PC-9 (cell line): ENCODE data around the gene IGFBP6. TPM values are rescaled to one million over a fixed set of nuclear protein-coding genes. Genes with fewer than 3 reads are reported as not detected.
"Not testable (repeated sequence)": the region's sequence is repeated elsewhere in the genome, so short reads cannot be mapped to it uniquely, and the experiment has no call there.

Source experiments
- BruUV-seq: library from RNA; stranded (reverse); fragments of 400-500 nt; replicated peaks from 2 replicates; lab custom pipeline; 2021; lab: Mats Ljungman, UMichigan
- CTCF ChIA-PET: fragments of 300-600 bp; sonication (Branson Sonifier 250); formaldehyde crosslinking; loops from one replicate; lab custom pipeline; 2022; ENCODE audit warnings: antibody characterized with exemption; lab: Charles Lee
- POLR2A ChIA-PET: fragments of 300-600 bp; sonication (Branson Sonifier 250); formaldehyde crosslinking; loops from one replicate; lab custom pipeline; 2022; ENCODE audit warnings: antibody characterized with exemption; ENCODE audit not compliant: unreplicated experiment; lab: Charles Lee
- DNase-seq, 2 experiments: peaks; one replicate each; pipeline versions ENCODE4 v3.0.0 to v3.0.0-alpha.2; 2015 to 2022; ENCODE audit warnings: mixed read lengths in 1 of 2
- H2AFZ ChIP-seq: fragments of 200-600 bp; sonication (generic); 2 replicates; pipeline ENCODE4 v1.8.1; 2017; ENCODE audit warnings: antibody characterized with exemption
- H3F3A ChIP-seq: fragments of 200-600 bp; sonication (generic); 2 replicates; pipeline ENCODE4 v1.8.1; 2017; ENCODE audit warnings: antibody characterized with exemption, mild to moderate bottlenecking, low read depth; ENCODE audit not compliant: insufficient read depth
- H3K27ac ChIP-seq: fragments of 200-600 bp; sonication (generic); 2 replicates; pipeline ENCODE4 v1.6.1; 2016; ENCODE audit warnings: mixed run types
- H3K27me3 ChIP-seq: fragments of 200-600 bp; sonication (generic); 2 replicates; pipeline ENCODE4 v1.6.1; 2016; ENCODE audit warnings: low read depth, mixed run types; ENCODE audit not compliant: insufficient read depth
- H3K36me3 ChIP-seq: fragments of 200-600 bp; sonication (generic); 2 replicates; pipeline ENCODE4 v1.6.1; 2016; ENCODE audit warnings: low read depth, mixed run types
- H3K4me1 ChIP-seq: fragments of 200-600 bp; sonication (generic); replicated peaks from 2 replicates; pipeline ENCODE4 v1.6.1; 2016; ENCODE audit warnings: mixed run types; ENCODE audit not compliant: insufficient read depth
- H3K4me2 ChIP-seq: fragments of 200-600 bp; sonication (generic); 2 replicates; pipeline ENCODE4 v1.6.1; 2017; ENCODE audit warnings: mixed run types
- H3K4me3 ChIP-seq: fragments of 200-600 bp; sonication (generic); 2 replicates; pipeline ENCODE4 v1.6.1; 2016; ENCODE audit warnings: mixed run types
- H3K79me2 ChIP-seq: fragments of 200-600 bp; sonication (generic); 2 replicates; pipeline ENCODE4 v1.6.1; 2017; ENCODE audit warnings: low read depth, mixed run types
- H3K9me2 ChIP-seq: fragments of 200-600 bp; sonication (generic); 2 replicates; pipeline ENCODE4 v1.8.1; 2017; ENCODE audit warnings: mild to moderate bottlenecking; ENCODE audit not compliant: insufficient read depth
- H3K9me3 ChIP-seq: fragments of 200-600 bp; sonication (generic); 2 replicates; pipeline ENCODE4 v1.8.1; 2016; ENCODE audit warnings: low read depth; ENCODE audit not compliant: insufficient read depth
- H4K20me1 ChIP-seq: fragments of 200-600 bp; sonication (generic); 2 replicates; pipeline ENCODE4 v1.8.1; 2017; ENCODE audit not compliant: insufficient read depth
- EZH2 ChIP-seq: fragments of 200-600 bp; sonication (generic); IDR thresholded peaks from 2 replicates; pipeline ENCODE4 v1.8.0; 2017; ENCODE audit warnings: antibody characterized with exemption, low read depth
- intact Hi-C: fragments of 100-400 bp; cut with micrococcal nuclease; formaldehyde crosslinking; loops from one replicate; pipeline ENCODE4 v1.10.0; 2022; ENCODE audit not compliant: unreplicated experiment
- total RNA-seq: library from RNA; stranded (reverse); gene quantifications from 2 replicates; pipeline ENCODE4 v1.2.3, GENCODE V29; 2021
- TF ChIP-seq, protein P1 (sequence below): fragments of 200-600 bp; sonication (generic); conservative IDR thresholded peaks from 2 replicates; pipeline ENCODE4 v1.6.1; 2017; ENCODE audit warnings: mixed run types, antibody characterized with exemption, mild to moderate bottlenecking, moderate library complexity

IGFBP6 gene
- total RNA-seq, 1 experiment from 2014 or later, result 290 TPM

DNA sequence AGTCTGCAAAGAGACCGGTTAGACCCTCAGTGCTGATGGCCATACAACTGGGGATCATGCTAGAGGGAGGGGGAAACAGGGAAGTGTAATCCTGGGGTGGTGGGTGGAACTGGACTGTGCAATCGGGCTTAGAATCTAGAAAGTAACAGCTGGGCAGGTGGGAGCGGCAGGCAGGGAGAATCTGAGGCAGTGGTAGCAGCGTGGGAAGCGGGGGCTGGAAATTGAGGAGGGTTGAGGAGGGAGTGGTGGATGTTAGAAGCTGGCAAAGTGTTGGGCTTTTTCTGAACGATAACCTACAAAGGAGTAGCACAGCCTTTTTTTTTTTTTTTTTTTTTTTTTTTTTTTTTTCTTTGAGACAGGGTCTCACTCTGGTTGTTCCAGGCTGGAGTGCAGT is 3.1 kb upstream of the IGFBP6 start:
- H3K36me3 ChIP-seq, result no peaks in the 10 kb centered on the region
- no peaks in the 10 kb centered on the region for H3K9me2 ChIP-seq
- no peaks in the 10 kb centered on the region for H3K27me3 ChIP-seq
- H3K27ac ChIP-seq, result no peak overlapping the region
- POLR2A ChIA-PET, result no interaction called here
- peaks cover 27% of the 10 kb centered on the region; the same call in 1 of the 2 replicates for H3F3A ChIP-seq
- no peaks in the 10 kb centered on the region for H3K79me2 ChIP-seq
- no peak overlapping the region for H3K4me3 ChIP-seq
- CTCF ChIA-PET, result no interaction called here
- H4K20me1 ChIP-seq, result no peaks in the 10 kb centered on the region
- no peak for DNase-seq
- TF ChIP-seq EZH2, result no peak
- TF ChIP-seq, protein P1, sequence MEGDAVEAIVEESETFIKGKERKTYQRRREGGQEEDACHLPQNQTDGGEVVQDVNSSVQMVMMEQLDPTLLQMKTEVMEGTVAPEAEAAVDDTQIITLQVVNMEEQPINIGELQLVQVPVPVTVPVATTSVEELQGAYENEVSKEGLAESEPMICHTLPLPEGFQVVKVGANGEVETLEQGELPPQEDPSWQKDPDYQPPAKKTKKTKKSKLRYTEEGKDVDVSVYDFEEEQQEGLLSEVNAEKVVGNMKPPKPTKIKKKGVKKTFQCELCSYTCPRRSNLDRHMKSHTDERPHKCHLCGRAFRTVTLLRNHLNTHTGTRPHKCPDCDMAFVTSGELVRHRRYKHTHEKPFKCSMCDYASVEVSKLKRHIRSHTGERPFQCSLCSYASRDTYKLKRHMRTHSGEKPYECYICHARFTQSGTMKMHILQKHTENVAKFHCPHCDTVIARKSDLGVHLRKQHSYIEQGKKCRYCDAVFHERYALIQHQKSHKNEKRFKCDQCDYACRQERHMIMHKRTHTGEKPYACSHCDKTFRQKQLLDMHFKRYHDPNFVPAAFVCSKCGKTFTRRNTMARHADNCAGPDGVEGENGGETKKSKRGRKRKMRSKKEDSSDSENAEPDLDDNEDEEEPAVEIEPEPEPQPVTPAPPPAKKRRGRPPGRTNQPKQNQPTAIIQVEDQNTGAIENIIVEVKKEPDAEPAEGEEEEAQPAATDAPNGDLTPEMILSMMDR, result no peak
- no peak overlapping the region for H3K4me2 ChIP-seq
- peaks cover 17% of the 10 kb centered on the region for H3K4me1 ChIP-seq
- no peak overlapping the region for H2AFZ ChIP-seq
- no TSS peak for BruUV-seq
- no peaks in the 10 kb centered on the region for H3K9me3 ChIP-seq
- intact Hi-C loops, result no loop called here

DNA sequence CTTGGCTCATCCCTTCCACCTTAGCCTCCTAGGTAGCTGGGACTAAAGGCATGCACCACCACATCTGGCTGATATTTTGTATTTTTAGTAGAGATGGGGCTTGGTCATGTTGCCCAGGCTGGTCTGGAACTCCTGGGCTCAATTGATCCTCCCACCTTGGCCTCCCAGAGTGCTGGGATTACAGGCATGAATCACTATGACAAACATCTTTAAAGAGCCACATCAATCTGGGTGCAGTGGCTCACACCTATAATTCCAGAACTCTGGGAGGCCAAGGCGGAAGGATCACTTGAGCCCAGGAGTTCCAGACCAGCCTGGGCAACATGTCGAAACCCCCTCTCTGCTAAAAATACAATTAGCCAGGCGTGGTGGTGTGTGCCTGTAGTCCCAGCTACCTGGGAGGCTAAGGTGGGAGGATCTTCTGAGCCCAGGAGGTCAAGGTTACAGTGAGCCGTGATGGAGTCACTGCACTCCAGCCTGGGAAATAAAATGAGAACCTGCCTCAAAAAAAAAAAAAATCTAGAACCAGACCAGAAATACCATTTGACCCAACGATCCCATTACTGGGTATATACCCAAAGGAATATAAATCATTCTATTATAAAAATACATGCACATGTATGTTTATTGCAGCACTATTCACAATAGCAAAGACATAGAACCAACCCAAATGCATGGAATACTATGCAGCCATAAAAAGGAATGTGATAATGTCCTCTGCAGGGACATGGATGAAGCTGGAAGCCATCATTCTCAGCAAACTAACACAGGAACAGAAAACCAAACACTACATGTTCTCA is 2.5 kb upstream of the IGFBP6 start:
- H3K4me3 ChIP-seq, intact Hi-C loops, H3K27ac ChIP-seq, H3K4me2 ChIP-seq, H3K9me2 ChIP-seq, BruUV-seq, CTCF ChIA-PET, H3K27me3 ChIP-seq, H3K79me2 ChIP-seq, H3K36me3 ChIP-seq, H4K20me1 ChIP-seq, H2AFZ ChIP-seq, H3K9me3 ChIP-seq: not testable (repeated sequence)
- DNase-seq, result peak in 1 of 2 experiments; percentile 37
- Histone ChIP-seq H3K4me1 (peaks cover 21% of the 10 kb centered on the region), H3F3A (peaks cover 27% of the 10 kb centered on the region; the same call in 1 of the 2 replicates)
- POLR2A ChIA-PET, result interaction anchor here (0.6 kb wide), 1 partner anchor 16 kb away, joined by 4 read pairs; the partner anchor contains the start of gene SPRYD3

DNA sequence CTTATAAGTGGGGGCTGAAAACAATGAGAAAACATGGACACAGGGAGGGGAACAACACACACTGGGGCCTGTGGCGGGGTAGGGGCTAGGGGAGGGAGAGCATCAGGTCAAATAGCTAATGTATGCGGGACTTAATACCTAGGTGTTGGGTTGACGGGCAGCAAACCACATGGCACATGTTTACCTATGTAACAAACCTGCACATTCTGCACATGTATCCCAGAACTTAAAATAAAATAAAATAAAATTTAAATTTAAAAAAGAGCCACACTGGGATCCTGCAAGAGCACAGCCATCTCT is 1.9 kb upstream of the IGFBP6 start:
- H3K4me3 ChIP-seq, H3K4me2 ChIP-seq, H3K27me3 ChIP-seq, H3K9me3 ChIP-seq, H4K20me1 ChIP-seq, DNase-seq, intact Hi-C loops, BruUV-seq, CTCF ChIA-PET, H3K36me3 ChIP-seq, H2AFZ ChIP-seq, H3K79me2 ChIP-seq, H3K27ac ChIP-seq, H3K9me2 ChIP-seq: not testable (repeated sequence)
- Histone ChIP-seq H3F3A (peaks cover 27% of the 10 kb centered on the region; the same call in 1 of the 2 replicates), H3K4me1 (peaks cover 22% of the 10 kb centered on the region)
- POLR2A ChIA-PET, result interaction anchor here (0.6 kb wide), 1 partner anchor 17 kb away, joined by 4 read pairs; the partner anchor contains the start of gene SPRYD3

DNA sequence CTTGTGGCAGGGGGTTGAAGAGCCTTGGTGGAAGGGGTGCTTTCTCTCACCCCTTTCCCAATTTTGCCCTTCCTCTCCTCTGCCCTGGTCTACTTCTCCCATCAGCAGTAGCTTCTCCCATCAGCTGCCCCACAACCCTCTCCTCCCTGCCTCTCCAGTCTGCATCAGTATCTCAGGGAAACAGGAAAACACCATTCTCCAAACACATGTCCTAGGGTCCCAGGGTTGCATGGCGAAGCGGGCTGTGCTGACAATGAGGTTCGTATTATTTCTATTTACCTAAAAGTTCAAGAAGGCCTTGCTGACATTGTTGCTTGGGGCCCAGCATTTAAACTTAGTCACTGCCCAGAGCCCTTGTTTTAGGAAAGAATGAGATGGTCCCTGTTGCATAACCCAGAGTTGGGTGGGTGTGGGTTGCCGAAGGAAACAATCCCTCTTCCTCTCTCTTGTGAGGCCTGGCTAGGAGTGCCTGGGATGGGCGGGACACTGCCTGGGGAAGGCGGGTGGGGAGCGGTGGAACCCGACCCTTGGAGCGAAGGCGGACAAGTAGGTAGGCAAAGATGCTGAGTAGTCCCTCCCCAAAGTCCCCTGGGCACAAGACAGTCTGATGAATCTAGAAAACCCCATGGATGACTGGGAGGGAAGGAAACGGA is 1.3 kb upstream of the IGFBP6 start:
- H3K36me3 ChIP-seq, result 0 out of 2 replicates have a peak, but pooled peaks cover 3% of the 10 kb centered on the region
- intact Hi-C loops, result no loop called here
- H3K27me3 ChIP-seq, result no peaks in the 10 kb centered on the region
- peak in 1 of 2 experiments; percentile 53 for DNase-seq
- H3K79me2 ChIP-seq, result no peaks in the 10 kb centered on the region; the same call in 1 of the 2 replicates
- no peak overlapping the region for H2AFZ ChIP-seq
- H3K9me3 ChIP-seq, result no peaks in the 10 kb centered on the region
- H3K4me2 ChIP-seq, result peak overlapping the region; percentile 87
- CTCF ChIA-PET, result interaction anchor here (3.4 kb wide), 1 partner anchor 16 kb away, joined by 16 read pairs; the partner anchor contains the start of gene SPRYD3
- POLR2A ChIA-PET, result no interaction called here
- no peak overlapping the region; the same call in 1 of the 2 replicates for H3K4me3 ChIP-seq
- peaks cover 31% of the 10 kb centered on the region; the same call in 1 of the 2 replicates for H3F3A ChIP-seq
- TF ChIP-seq, protein P1, result no peak
- no peak for TF ChIP-seq EZH2
- BruUV-seq, result no TSS peak
- H3K27ac ChIP-seq, result no peak overlapping the region
- no peaks in the 10 kb centered on the region for H3K9me2 ChIP-seq
- H4K20me1 ChIP-seq, result no peaks in the 10 kb centered on the region
- H3K4me1 ChIP-seq, result peaks cover 22% of the 10 kb centered on the region
